GM10266 (cell line): ENCODE data around the gene DHX32.
"Not testable (repeated sequence)": the region's sequence is repeated elsewhere in the genome, so short reads cannot be mapped to it uniquely, and the experiment has no call there.

Source experiments
- DNase-seq: peaks from one replicate; pipeline ENCODE4 v3.0.0; 2012; ENCODE audit errors: extremely low spot score
- TF ChIP-seq, protein P1 (sequence below): IDR thresholded peaks from 2 replicates; pipeline ENCODE4 v1.5.1; 2012; ENCODE audit warnings: mild to moderate bottlenecking, low read depth; ENCODE audit not compliant: control insufficient read depth, insufficient read depth; ENCODE audit errors: missing control alignments

DHX32 gene

DNA sequence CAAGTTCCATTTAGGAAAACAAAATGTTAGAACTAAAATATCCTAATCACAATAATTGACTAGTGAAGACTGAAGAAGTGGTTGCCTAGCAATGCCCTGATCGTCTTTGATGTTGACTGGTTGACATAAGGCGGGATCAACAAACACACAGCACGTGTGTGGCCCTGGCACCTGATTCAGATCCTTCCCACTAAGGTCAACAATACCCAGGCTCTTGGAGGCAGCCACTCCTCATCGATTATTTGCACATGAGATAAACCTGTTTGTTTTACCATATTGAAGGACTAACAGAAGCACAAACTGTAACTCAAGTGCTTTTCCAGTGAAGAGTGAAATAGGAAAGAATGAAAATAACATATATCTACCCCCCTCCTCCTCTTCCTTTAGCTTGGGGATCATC lies 30.9 kb upstream of the DHX32 start:
- TF ChIP-seq, protein P1, sequence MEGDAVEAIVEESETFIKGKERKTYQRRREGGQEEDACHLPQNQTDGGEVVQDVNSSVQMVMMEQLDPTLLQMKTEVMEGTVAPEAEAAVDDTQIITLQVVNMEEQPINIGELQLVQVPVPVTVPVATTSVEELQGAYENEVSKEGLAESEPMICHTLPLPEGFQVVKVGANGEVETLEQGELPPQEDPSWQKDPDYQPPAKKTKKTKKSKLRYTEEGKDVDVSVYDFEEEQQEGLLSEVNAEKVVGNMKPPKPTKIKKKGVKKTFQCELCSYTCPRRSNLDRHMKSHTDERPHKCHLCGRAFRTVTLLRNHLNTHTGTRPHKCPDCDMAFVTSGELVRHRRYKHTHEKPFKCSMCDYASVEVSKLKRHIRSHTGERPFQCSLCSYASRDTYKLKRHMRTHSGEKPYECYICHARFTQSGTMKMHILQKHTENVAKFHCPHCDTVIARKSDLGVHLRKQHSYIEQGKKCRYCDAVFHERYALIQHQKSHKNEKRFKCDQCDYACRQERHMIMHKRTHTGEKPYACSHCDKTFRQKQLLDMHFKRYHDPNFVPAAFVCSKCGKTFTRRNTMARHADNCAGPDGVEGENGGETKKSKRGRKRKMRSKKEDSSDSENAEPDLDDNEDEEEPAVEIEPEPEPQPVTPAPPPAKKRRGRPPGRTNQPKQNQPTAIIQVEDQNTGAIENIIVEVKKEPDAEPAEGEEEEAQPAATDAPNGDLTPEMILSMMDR: no peak
- no peak for DNase-seq

DNA sequence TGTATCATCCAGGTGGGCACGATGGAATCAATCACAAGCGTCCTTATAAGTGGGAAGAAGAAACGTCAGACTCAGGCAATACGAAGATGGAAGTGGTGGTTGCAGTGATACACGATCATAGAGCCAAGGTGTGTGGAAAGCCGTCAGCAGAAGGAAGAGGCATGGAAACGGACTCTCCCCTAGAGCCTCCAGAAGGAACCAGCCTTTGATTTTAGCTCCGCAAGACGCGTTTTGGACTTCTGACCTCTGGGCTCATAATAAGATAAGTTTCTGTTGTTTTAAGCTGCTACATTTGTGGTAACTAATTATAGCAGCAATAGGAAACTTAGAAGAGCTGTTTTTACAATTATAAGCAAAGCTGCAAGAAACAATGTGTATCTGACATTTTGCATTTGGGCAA lies 30.1 kb upstream of the DHX32 start:
- DNase-seq: no peak
- TF ChIP-seq, protein P1: no peak

DNA sequence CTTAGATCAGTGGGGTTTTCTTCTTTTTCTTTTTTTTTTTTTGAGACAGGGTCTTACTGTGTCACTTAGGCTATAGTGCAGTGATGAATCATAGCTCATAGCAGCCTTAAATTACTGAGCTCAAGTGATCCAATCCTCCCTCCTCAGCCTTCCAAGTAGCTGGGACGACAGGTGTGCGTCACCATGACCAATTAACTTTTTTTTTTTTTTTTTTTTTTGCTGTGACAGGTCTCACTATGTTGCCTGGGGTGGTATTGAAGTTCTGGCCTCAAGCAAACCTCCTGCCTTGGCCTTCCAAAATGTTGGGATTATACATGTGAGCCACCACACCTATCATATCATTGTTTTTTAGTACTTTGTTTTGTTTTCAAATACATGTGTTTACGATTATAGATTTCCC lies 28.4 kb upstream of the DHX32 start:
- not testable (repeated sequence) for DNase-seq

DNA sequence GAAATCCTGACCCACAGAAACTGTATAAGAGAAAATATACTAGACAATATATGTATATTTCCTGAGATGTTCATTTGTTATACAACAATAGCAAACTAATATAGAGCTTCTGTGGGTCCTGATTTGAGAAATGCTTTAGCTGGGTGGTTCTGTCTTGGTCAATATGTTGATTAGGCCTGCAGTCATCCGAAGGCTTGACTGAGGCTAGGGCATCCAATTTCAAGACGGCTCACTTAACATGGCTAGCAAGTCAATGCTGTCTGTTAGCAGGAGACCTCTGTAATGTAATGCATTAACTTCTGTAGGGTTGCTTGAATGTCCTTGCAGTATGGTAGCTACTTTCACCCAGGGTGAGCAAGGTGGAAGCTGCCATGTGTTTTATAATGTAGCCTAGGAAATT lies 27.7 kb upstream of the DHX32 start:
- DNase-seq: not testable (repeated sequence)

DNA sequence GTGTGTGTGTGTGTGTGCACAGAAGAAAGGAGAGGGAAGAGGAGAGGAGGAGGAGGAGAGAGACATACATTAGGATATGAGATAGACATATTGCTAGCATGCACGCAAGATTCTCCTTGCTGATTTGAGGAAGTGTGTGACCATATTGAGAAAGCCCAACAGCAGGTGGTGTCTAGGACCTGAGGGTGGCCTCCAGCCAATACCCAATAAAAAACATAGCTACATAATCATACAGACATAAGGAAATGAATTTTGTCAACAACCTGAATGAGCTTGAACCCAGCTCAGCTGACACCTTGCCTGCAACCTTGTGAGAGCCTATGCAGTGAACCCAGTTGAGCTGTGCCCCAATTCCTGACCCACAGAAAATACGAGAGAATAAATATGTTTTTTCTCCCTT lies 26.5 kb upstream of the DHX32 start:
- DNase-seq: not testable (repeated sequence)

DNA sequence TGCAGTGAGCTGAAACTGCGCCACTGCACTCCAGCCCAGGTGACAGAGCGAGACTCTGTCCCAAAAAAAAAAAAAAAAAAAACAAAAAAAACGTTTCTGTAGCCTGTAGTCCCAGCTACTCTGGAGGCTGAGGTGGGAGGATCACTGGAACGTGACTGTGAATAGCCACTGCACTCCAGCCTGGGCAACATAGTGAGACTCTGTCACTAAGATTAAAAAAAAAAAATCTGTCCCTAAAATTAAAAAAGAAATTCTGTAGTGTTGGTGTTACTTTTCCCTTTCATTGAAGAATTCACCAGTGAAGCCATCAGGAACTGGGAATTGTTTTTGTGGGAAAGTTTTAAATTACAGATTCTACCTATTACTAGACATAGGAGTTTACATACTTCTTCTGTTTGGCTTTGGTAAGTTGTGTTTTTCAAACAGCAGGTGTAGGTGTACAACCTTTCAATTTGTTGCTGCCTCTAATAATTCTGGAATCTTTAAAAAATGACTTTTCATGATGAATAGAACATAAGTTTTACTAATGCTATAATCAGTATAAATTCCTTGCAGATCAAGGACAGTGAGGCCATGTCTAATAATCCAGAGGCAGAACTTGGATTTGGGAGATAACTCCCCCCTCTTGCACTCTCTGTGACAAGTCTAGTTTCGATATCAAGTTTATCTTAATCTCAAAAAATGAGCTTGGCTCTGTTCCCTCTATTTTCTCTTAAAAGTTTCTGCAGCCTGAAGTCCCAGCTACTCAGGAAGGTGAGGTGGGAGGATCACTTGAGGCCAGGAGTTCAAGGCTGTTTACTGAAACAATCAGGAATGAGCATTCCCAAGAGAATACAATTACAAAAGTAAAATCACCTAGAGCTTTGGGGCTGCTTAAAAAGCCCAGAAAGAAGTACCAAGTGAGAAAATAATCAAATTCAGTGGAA lies 24.2 kb upstream of the DHX32 start:
- DNase-seq: not testable (repeated sequence)

DNA sequence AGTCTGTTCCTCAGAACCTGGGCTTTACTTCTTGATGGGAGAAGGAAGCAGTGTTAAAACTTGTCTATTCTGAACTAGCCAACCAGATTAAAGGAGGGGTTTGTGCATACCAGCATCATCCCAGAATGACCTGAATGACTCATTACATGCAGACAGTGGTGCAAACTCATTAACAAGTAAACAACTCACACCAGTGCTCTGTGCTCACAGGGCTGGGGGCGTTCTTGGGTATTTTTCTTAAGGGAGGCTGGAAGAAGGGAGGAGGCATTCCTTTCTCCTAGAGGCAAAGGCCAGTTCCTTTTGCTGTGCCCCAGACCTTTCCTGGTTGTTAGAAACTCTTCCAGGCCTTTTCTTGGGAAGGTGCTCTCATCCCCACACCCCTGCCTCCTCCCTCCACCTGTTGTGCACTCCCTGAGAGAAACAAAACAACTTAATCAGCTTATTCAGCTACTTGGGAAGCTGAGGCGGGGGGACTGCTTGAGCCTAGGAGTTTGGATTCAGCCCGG lies 22.1 kb upstream of the DHX32 start:
- DNase-seq: not testable (repeated sequence)

DNA sequence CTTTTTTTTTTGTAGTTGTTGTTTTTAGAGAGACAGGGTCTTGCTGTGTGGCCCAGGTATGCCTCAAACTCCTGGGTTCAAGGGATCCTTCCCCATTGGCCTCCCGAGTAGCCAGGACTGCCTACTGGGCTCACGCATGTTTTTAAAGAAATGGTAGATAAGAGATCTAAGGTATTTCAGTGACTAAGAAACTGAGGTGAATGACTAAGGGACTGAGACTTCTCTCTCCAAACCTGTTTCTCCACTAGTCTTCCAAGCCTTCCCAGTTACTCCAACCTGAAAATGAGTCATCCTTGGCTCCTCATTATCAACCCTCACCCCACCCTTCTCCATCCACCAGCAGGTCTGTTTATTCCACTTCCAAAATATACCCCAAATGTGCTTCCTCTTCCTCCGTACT lies 19.9 kb upstream of the DHX32 start:
- DNase-seq: not testable (repeated sequence)

DNA sequence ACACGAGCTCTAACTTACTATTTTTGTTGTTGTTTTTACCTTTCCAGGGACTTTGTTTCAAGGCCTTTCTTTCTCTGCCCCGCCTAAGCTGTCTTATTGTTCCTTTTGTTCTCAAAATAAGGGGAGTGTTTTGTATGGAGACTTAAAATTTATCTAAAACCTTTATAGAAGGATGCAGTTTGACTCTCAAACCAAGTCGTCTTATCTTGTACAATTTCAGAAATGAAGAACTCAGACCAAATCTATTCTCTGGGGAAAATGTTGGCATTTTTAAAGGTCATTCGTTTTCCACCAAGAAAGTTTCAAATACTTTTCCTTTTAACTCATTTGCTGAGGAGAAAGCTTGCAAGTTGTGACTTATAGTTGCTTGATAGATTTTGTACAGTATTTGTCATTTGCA lies 16.2 kb upstream of the DHX32 start:
- not testable (repeated sequence) for DNase-seq

DNA sequence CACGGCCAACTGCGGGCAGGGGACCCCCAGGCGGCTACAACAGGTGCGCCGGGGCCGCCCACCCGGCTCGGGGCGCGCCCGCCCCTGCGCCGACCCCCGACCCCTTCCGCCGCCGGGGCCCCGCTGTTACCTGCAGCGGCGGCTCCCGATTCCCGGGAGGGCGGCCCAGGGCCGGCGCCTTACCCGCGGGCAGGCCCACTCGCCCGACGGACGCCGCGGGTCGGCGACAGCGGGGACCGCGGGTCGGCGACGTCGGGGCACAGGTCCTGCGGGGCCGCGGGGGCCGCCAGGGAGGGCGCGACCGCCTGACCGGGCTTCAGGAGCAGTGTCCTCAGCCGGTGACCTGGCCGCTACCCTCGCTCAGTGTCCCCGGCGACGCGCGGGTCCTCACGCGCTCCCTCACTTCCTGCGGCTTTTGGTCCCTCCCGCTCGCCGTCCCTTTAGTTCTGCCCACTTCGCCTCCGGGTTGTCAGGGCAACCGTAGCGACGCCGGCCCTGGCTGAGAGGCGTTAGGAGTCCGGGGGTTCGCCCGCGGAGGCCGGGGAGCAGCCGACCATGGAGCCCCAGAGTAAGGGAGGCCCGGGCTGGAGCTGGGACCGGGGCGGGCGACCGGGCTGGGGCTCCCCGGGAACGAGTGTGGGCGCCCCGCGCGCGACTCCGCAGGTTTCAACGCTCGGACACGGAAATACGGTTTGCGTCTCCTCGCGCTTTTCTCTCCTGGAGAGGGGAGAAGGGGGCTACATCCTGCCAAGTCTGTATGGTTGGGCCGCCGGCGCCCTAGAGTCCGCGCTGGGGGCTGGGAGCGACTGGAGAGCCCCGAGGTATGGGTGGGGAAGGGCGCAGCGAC lies 15.2 kb upstream of the DHX32 start, which contains the start of gene FANK1:
Gene FANK1, plus strand, starts transcription at position 477 of the 847 bp plus-strand sequence. Its CDS starts 79 bp downstream, at position 556.
- peak; percentile 85 for DNase-seq

DNA sequence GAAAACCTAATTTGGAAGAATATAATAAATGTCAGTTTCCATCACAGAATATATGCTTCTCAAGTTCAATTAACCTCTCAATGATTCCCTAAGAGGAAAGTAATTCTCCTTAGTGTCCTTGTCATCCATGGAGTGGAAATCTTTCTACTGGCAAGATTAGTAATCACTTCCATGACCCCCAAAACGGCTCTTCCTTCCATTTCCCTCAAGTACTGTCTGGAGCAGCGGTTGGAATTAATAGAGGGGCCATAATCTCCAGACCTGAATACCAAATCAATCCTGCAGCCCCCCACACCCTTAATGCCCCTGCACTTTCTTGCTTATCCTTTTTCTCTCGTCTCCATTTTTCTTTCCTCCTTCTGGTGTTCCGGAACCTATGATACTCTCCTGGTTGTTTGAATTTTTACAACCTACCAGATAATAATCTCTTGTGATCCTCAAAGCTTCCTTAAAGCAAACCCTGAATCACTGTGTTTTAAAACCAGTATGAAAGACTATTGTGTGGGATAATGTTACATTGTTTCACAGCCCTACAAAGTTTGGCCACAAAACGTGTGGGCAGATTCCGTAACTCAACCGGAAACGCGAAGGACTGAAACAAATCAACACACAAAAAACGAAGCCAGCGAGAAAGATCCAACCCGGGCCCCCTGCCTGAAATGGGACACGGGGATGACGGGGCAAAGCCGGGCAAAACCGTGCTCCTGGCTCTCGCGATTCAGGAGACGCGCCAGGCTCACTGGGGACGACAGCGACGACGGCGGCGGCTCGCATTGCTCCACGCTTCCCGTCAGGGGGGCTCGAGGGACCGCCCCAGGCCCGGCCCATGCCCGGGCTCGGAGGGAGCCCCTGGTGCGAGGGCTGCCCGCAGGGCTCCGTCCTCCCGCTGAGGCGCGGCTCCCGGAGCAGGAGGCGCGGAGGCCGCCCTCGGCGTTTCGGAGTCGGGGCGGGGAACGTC lies 14.3 kb upstream of the DHX32 start:
- peak; percentile 38 for DNase-seq

DNA sequence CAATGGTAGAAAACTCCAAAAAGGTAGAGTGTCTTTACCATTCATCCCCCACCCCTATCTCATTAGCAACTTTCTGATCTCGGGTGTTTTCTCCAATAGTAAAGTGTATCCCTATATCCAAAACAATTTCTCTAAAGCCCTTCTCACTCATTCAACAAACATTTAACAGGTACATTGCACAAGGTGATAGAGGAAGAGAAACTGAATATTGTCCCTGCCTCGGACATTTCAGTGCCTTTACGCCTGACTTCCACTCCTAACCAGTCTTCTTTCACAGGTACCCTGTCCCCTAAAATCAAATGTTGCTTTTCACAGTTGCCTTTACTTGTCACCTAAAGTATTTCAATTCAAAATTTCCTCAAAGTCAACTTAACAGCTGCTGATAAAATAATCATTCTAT lies 13.1 kb upstream of the DHX32 start:
- DNase-seq: not testable (repeated sequence)

DNA sequence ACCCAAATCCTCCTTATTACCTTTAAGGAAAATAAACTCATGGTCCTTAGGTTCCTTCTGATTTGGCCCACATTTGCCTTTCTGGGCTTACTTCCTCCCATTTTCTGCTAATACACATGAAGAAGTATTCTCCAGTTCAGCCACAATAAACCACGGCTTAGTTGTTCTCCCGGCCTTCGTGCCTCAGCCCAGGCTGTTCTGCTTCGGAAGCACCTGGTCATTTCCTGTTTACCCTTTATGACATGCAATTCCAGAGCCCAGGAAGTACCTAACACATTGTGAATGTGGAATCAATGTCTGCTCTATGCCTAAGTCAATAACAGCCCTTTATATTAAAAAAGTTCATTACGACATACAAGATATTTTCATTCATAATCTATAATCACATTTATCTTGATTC lies 11.3 kb upstream of the DHX32 start:
- not testable (repeated sequence) for DNase-seq

DNA sequence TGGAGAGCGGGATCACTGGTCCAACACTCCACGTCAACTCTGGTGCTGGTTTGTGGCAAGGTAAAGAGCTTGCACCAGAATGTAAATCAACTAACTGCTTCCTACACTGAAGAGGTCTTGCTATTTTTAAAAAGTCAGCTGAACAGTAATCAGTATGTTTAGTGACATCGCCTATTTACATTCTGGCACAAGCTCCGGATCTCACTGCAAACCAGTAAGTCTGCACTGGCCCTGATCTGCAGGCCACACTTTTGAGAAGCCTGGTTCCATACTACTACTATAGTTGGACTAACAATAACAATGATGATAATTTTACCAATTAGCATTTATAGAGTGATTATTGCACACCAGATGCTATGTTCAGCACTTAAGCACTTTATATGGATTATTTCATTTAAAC lies 8.3 kb upstream of the DHX32 start:
- DNase-seq: not testable (repeated sequence)
